Glutamatergic neuron (in vitro differentiated cells): ENCODE results near the gene LARP7. TPM values are rescaled to one million over a fixed set of nuclear protein-coding genes. Genes with fewer than 3 reads are reported as not detected.

Experiments used
- DNase-seq: peaks from one replicate; pipeline ENCODE4 v3.0.0; 2022
- H3K27ac Mint-ChIP-seq: one replicate; pipeline ENCODE4 v1.8.0; 2020; ENCODE audit warnings: mild to moderate bottlenecking, mixed read lengths, inconsistent platforms; ENCODE audit not compliant: unreplicated experiment
- H3K27me3 Mint-ChIP-seq: one replicate; pipeline ENCODE4 v1.8.0; 2020; ENCODE audit warnings: mild to moderate bottlenecking, moderate library complexity, mixed read lengths, inconsistent platforms; ENCODE audit not compliant: unreplicated experiment
- H3K36me3 Mint-ChIP-seq: one replicate; pipeline ENCODE4 v1.8.0; 2020; ENCODE audit warnings: mild to moderate bottlenecking, mixed read lengths, inconsistent platforms; ENCODE audit not compliant: unreplicated experiment
- H3K4me1 Mint-ChIP-seq: one replicate; pipeline ENCODE4 v1.8.0; 2020; ENCODE audit warnings: mild to moderate bottlenecking, low read depth, mixed read lengths, inconsistent platforms; ENCODE audit not compliant: unreplicated experiment
- H3K4me3 Mint-ChIP-seq: one replicate; pipeline ENCODE4 v1.8.0; 2020; ENCODE audit warnings: mild to moderate bottlenecking, mixed read lengths, inconsistent platforms; ENCODE audit not compliant: unreplicated experiment
- H3K9me3 Mint-ChIP-seq: one replicate; pipeline ENCODE4 v1.8.0; 2020; ENCODE audit warnings: mild to moderate bottlenecking, moderate library complexity, mixed read lengths, inconsistent platforms; ENCODE audit not compliant: unreplicated experiment
- CTCF ChIP-seq: fragments of 200-600 bp; sonication (generic); IDR thresholded peaks from one replicate; pipeline ENCODE4 v1.5.0; 2021; ENCODE audit not compliant: partially characterized antibody, unreplicated experiment
- total RNA-seq: library from RNA; stranded (reverse); fragmentation: NEBNext Ultra II Directional; extraction: Animal tissue kit (Norgen Biotek cat#: 25700); gene quantifications from one replicate; pipeline ENCODE4 v1.2.1, GENCODE V29; 2021; ENCODE audit not compliant: unreplicated experiment

Gene LARP7
- total RNA-seq, 1 donor from 2014 or later: 40.9 TPM

DNA sequence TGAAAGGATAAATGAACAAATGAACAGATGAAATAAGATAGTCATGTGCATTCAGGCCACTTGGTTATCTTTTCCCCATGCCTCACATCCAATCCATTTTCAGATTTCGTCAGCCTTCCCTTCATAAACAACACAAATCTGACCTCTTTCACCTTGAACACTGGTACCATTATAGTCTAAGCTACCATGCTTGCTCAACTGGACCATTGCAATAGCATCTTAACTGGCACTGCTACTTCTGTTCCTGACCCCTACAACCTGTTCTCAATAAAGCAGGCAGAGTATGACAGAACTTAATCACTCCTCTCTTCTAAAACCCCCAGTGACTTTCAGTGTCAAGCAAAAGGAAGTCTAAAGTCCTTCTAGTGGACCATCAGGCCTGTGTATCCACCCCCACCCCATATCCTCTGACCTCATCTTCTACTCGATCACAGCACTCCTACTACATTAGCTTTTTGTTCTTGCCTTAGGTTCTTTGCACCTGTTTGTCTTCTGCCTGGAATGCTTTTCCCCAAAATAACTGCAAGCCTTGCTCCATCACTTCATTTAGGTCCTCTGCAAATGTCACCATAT, 40.7 kb downstream of the LARP7 start:
- no peaks in the 10 kb centered on the region for H3K9me3 Mint-ChIP-seq
- no peak overlapping the region for H3K27ac Mint-ChIP-seq
- no peak for TF ChIP-seq CTCF
- H3K4me1 Mint-ChIP-seq: no peaks in the 10 kb centered on the region
- no peaks in the 10 kb centered on the region for H3K36me3 Mint-ChIP-seq
- no peak overlapping the region for H3K4me3 Mint-ChIP-seq
- DNase-seq: no peak
- H3K27me3 Mint-ChIP-seq: no peaks in the 10 kb centered on the region

DNA sequence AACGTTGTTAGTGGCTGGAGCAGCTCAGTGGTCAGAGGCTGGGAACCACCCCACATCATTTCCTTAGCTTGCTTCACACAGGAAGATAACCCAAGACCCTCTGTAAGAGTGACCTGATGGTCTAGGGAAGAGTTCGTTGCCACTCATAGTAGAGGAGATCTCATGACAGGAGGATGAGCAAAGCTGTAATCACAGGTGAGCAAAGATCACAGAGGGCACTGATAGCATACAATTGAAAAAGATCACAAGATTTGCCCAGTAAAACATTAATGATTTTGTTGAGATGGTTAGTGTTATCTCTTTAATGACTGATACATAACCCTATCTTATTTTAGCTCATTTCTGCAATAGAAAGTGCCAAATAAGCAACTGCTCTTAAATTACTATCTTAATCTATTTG, 44.1 kb downstream of the LARP7 start:
- Mint-ChIP-seq H3K4me3 (no peak overlapping the region), H3K27me3 (no peaks in the 10 kb centered on the region), H3K27ac (no peak overlapping the region)

GRCh38 chr4:112693507-112693906, 56.6 kb downstream of the LARP7 start:
- no peak for TF ChIP-seq CTCF
- Mint-ChIP-seq H3K27ac (no peak overlapping the region), H3K4me1 (no peaks in the 10 kb centered on the region), H3K27me3 (no peaks in the 10 kb centered on the region), H3K36me3 (no peaks in the 10 kb centered on the region), H3K9me3 (no peaks in the 10 kb centered on the region), H3K4me3 (no peak overlapping the region)
- no peak for DNase-seq

More for the DNA sequence above, 44.1 kb downstream of the LARP7 start:
- Mint-ChIP-seq H3K36me3 (no peaks in the 10 kb centered on the region), H3K4me1 (no peaks in the 10 kb centered on the region), H3K9me3 (no peaks in the 10 kb centered on the region)
- no peak for TF ChIP-seq CTCF
- no peak for DNase-seq

GRCh38 chr4:112700679-112701078, 63.7 kb downstream of the LARP7 start:
- Mint-ChIP-seq H3K27me3 (peaks cover 14% of the 10 kb centered on the region), H3K36me3 (no peaks in the 10 kb centered on the region), H3K4me1 (peaks cover 5% of the 10 kb centered on the region), H3K27ac (no peak overlapping the region), H3K4me3 (no peak overlapping the region), H3K9me3 (peaks cover 3% of the 10 kb centered on the region)
- no peak for DNase-seq
- no peak for TF ChIP-seq CTCF

GRCh38 chr4:112702892-112703291, 65.9 kb downstream of the LARP7 start:
- Mint-ChIP-seq H3K9me3 (peaks cover 5% of the 10 kb centered on the region), H3K4me1 (peaks cover 6% of the 10 kb centered on the region), H3K27ac (no peak overlapping the region), H3K4me3 (no peak overlapping the region), H3K27me3 (peaks cover 20% of the 10 kb centered on the region), H3K36me3 (no peaks in the 10 kb centered on the region)
- no peak for DNase-seq
- TF ChIP-seq CTCF: no peak
